Stimulated activated CD8-positive, alpha-beta memory T cell treated with anti-CD3 and anti-CD28 coated beads, Interleukin-12 subunit alpha, Interleukin-12 subunit beta, amount 100 ng/mL, for 4 hours (primary cell): ENCODE results near the gene FNDC11.

Experiments
- DNase-seq: peaks from one replicate; pipeline ENCODE4 v3.0.0-alpha.2; 2020; ENCODE audit warnings: low read depth

The FNDC11 gene

DNA sequence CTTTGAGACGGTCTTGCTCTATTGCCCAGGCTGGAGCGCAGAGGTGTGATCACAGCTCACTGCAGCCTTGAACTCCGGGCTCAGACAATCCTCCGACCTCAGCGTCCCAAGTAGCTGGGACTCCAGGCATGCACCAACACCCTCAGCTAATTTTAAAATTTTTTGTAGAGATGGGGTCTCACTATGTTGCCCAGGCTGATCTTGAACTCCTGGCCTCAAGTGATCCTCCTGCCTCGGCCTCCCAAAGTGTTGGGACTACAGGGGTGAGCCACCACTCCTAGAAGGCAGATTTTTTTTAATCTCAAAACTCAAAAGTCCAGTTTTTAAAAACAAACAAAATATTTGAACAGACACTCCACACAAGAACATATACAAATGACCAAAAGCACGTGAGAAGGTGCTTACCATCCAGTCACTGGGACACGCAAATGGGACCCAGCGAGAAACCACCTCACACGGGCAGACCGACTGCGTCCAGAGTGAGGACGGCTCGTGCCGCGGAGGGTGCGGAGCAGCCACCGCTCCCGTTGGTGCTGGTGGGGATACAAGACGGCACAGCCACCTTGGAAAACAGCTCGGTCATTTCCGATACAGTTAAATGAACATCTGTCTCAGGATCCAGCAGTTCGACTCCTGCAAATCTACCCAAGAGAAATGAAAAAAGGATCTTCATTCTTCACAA is 28.6 kb downstream of the FNDC11 start:
- DNase-seq = no peak

DNA sequence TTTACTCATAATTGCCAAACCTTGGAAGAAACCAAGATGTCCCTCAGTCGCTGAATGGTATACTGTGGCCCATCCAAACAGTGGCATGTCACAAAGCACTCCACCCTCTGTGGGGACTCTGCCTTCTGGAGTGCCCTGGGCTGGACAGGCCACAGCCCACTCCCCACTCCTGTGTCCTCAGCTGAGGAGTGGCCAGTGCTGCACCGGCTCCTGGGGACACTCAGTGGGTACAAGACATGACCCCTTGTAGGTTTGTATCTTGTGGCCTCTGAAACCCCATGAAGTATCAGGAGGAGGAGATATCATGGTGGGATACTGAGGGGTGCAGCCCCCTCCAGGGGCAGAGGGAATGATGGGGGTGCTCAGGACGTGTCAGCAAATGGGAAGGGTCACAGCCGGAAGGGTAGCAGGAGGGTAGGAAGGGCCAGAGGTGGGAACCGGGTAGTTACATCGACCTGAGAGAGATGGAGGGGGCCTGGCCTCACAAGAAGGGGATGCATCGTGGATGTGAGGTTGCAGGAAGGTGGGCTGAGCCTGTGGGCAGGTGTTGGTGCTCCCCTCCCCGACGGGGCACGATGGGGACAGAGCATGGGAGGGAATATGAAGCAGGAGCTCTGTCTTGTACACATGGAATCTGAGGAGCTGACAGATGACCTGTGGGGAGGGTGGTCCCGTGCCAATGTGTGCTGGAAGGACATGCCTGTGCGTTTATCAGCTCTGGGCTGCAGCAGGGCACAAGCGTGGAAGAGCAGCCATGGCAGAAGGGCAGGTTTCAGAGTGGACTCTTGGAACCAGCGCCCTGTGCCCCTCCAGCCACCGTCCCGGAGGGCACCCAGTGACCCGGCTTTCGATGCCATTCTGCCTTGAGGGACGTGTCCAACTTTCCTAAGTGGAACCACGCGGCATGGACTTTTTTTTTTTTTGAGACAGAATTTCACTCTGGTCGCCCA is 31.9 kb downstream of the FNDC11 start:
- no peak for DNase-seq

DNA sequence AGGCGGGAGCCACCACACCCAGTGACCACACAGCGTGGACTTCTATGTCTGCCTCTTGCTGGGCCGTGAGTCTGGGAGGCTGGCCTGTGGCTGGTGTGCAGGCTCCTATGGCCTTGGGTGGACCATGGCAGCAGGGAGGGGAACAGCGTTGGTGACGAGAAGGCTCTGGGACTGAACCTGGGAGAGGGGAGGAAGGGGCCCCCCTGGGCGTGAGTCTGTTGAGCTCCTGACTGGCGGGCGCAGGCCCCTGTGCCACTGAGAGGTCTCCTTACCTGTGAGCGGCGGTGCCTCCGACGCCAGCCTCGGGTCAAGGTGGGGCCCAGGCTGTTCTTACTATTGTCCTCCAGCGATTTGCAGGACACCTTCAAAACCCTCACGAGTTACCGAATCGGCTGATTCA is 32.8 kb downstream of the FNDC11 start:
- no peak for DNase-seq

DNA sequence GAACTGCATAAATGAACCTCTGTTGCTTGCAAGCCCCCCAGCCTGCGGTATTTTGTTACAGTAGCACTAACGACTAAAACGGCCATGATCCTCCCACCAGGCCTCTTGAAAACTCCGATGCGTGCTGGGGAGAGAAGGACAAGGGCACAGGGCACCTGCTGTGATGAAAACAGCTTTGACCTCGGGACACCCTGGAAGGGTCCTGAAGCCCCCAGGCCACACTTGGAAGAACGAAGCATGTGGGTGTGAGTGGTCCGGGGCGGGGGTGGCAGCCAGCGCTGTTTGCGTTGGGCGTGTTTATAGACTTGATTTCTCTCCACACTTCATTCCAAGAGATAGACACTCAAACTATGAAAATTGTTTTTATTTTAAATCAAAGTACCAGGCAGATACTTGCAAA is 33.3 kb downstream of the FNDC11 start:
- no peak for DNase-seq

DNA sequence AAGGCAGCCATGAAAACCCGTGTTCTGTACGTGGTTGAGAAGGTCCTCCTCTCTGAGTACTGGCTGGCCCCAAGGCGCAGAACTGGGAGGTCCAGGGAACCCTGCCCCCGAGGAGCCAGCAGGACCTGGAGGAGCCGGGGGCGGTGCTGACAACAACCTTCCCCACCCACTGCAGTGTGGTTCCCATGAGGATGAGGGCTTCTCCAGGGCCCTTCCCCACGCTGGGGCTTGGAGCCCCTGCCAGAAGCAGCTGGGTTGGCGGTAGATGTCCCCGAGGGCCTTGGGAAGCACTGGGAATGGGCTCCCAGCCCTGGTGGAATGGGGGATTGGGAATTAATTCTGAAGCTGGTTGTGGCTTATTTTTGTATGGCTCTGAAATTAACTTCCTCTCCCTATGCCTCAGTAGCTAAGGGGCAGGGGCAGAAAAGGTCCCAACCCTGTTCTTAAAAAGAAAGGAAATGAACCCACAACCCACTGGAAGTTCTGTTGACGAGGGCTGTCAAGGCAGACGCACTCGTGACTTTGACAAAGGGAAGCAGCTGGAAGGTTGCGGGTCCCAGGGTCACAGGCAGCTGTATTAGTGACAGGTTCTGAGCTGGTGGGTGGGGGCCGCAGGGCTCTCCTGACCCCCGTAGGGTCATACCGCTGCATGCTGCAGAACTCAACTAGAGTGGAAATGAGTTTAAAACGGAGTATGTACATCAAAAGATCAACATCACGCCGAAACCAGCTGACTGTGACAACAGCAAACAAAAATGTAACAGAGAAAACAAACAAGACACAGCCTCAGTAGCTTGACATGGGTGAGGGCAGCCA is 34.0 kb downstream of the FNDC11 start:
- DNase-seq = no peak

DNA sequence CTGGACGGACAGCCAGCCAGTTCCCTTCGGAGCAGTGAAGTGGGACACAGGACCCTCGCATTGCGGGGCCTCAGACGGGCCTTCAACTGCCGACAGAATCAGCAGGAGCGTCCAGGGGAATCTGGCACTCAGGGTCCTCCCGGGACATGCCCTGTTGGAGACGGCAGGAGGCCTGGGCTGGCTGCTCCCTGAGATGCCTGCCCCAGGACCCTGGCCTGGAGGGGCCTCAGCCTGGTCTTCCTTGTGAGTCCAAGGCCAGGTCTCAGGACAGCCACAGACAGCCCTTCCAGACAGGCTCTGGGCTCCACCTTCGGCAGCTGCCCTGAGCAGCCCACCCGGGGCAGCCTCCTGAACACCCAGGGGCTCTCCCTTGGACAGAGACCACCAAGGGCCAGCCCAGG is 34.7 kb downstream of the FNDC11 start:
- no peak for DNase-seq

DNA sequence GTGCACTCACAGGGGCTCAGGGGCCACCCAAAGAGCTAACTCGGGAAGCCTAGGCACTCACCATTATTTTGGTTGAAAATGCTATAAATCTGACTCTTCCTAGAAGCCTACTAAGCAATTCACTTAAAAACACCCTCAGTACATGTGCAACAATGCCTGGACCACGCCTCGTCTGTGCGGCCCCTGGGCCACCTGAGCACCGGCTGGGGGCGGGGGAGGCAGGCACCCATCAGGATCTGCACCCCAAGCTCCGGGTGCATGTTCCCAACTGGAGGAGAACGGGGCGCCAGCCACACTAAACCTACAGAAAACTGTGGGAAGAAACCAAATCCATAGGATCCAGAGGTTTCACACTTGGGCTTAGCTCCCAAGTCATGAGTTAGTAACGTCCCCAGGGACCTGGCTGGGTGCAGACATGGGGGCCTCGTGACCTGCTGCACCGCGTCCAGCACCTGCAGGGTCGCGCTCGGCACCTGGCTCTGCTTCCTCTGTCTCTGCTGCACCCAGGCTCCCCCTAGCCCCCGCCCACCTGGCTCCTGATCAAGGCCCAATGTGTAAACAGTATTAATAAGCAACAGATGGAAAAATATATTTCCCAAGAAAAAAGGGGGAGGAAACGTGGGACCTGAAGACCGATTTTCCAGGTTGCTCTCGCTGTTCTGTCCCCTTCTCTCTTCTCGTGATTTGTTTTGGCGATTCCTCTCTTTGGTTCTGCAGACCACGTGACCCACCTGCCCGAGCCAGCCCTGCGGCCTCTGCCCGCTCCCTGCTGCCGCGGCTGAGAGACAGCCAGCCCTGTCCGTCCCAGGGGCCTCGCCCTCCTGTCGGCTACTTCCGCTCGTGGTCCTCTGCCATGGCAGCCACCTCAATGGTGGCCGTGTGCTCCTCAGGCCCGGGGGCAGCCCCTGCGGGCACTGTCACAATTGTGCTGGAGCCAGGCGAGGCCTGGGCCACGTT is 35.6 kb downstream of the FNDC11 start:
- no peak for DNase-seq

DNA sequence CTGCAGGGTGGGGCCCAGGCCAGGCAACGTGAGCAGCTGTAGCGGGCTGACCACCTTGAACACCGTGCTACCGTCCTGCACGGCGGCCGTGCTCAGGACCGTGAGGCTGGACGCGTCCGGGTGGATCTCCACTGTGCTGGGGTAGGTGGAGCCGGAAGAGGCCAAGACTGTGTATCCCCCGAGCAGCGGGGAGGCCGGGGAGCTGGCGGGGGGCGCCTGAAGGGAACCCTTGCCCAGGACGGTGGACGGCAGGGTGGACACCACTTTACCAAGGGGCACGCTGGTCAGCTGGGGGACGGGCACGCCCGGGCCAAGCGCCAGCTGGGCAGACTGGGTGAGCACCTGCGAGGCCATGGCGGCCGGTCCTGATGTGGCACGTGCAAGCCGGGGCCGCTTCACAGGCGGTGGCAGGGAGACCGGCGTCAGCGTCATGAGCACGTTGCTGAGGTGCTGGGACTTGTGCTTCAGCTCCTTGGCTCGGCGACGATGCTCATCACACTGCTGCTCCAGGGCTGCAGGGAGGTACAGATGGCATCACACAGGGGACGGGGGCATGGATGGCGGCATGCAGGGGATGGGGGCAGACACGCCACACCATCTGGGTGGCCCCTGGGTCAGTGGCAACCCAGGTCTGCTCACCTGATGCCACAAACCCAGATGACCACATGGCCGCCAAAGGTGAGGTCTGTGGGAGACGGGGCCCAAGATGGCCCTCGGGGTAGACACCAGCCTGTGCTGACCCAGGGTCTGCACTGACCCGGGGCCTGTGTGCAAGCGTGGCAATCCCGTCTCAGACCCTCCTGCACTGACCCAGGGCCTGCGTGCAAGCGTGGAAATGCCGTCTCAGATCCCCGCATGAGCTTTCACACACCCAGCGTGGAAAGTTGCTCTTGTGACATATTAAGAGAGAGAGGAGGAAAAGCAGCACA is 36.5 kb downstream of the FNDC11 start:
- DNase-seq = no peak

DNA sequence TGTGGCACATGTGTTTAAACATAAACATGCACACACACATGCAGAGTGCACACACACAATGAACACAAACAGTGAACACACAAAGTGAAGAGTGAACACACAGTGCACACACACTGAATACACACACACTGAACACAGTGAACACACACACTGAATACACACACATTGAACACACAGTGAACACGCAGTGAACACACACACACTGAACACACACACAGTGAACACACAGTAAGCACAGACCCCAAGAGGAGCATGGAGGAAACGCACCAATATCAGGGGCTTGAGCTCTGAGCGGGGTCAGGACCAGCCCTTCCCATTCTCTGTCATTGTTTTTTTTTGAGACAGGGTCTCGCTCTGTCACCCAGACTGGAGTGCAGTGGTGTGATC is 37.2 kb downstream of the FNDC11 start:
- no peak for DNase-seq

DNA sequence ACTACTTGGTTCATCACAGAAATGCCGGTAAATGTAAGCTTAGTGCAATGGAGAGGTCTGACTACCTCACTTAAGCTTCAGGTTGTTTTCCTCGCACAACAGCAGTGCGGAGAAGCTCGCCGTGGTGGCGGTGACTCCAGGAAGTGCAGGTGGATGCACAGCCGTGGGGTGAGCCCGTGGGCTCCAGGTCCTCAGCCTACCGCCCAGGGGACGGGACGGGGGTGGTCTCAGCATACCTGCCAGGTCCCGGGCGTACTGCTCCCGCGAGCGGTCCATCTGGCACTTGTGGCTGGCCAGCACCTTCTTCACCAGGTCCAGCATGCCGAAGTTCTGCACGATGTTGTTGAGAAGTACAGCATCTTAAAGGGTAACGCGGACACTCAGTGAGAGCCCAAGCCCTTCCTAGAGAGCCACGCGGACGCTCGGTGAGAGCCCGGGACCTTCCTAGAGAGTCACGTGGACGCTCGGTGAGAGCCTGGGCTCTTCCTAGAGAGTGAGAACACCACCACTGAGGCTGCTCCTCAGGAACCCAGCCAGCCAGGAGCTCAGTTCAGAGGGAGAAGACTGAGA is 37.9 kb downstream of the FNDC11 start:
- DNase-seq = no peak

DNA sequence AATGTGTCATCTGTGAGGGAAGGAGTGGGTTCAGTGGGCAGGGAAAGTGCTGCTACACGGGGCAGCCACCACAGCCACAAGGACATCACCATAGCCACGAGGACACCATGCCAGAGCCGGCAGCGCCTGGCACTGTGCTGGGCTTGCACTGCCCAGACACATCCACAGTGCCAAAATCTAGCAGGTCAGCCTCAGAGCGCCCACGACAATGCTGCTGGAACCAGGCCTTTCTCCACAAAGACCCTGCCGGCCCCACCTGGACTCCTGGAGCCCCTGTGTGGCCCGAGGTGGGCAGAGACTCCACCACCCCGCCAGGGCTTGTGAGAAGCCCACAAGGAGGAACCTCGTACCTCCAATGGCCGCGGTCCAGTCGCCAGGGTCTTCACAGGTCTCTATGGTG is 38.7 kb downstream of the FNDC11 start:
- DNase-seq = no peak

DNA sequence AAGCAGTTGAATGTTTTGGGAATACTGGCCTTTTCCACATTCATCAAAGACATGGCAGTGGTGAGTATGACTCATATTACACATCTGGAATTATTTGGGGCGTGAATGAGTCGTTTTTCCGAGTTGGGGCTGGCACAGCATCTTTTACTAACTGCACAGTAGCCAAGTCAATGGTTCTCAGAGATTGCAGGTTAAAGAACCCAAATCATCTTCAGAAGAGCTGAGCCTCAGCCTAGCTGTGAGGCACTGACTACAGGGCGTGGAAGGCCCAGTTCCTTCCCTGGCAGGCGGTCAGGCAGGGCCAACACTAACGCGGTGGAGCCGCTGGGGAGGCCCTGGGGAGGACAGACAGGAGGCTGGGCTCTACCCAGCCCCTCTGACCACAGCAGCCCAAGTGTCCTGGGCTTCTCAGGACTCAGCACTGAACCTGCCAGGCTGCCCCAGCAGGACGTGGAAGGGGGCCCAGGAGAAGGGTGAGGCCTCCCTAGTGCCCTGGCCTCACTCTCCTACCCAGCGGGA is 40.1 kb downstream of the FNDC11 start:
- no peak for DNase-seq

DNA sequence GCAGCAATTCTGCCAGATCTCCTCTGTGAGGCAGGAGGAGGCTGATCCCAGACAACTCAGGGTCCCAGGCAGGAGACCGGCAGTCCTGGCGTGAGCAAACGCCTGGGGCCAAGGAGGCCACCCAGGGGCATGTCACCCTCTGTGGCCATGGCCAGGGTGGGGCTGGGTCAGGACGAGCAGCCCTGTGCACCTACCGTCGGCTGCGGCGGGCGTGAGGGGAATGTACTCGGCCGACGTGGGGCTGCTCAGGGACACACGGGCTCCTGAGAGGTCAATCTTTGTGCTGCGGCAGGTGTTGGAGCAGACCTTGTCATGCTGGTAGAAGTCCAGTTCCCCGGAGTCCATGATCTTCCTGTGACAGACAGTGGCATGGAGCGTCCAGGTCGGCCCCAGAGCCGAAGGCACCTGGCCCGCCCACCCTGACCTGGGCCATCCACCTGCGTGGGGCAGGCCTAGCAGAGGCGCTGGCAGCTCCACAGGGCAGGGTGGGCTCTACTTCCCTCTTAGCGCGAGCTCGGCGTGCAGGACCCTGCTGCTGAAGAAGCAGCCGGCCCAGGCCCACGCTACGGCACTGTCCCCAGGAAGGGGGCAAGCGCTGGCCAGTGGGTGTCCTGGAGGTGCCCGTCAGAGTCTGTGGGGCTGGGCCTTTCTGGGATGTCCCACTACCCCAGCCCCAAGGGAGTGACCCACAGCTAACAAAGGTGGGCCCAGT is 41.6 kb downstream of the FNDC11 start:
- no peak for DNase-seq

DNA sequence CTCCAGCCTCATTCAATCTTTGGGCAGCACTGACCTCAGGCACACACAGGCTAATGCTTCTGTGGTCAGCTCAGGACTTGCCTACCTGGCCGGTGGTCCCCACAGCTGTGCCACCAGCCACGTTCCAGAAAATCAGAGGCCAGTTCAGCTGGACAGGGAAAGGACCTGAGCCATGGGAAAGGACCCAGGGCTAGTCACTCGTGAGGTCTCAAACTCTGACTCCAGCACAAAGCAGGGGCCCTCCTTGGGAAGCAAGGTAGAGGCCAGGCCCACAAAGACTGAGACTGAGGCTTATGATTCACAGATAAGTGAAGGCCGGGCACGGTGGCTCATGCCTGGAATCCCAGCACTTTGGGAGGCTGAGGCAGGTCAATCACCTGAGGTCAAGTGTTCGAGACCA is 42.5 kb downstream of the FNDC11 start:
- no peak for DNase-seq

DNA sequence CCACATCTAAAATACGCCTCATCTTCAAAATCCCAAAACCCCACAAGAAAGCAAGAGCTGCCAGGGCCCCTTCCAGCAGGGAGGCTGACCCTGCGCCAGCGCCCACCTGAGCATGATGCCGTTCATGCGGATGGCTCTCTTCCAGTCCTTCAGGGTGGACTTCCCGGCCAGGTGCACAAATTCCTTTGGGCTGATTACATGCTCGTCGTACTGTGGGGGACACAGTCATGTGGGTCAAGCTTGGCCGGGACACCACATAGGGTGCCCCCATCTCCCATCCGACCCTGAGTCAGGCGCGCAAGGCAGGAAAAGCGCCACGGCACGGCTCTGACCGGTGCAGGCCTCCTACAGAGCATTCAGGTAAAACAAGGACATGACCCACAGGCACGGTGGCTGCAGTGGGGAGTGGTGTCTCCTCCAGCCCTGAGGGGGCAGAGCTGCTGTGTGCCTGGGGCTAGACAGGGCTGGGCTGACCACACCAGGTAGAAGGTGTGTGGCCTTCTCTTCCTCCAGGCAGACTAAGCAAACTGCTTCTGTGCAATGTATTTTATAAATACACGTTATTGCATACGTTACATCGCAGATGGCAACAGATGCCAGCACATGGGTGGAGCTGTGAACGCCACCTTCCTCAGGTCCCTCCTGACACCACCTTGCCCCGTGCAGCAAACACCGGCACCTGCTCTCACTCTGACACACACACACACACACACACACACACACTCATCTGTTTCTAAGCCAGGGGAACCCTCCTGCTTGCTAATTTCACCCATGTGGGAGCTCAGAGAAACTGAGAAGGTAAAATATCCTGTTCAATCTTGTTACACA is 43.9 kb downstream of the FNDC11 start:
- no peak for DNase-seq

DNA sequence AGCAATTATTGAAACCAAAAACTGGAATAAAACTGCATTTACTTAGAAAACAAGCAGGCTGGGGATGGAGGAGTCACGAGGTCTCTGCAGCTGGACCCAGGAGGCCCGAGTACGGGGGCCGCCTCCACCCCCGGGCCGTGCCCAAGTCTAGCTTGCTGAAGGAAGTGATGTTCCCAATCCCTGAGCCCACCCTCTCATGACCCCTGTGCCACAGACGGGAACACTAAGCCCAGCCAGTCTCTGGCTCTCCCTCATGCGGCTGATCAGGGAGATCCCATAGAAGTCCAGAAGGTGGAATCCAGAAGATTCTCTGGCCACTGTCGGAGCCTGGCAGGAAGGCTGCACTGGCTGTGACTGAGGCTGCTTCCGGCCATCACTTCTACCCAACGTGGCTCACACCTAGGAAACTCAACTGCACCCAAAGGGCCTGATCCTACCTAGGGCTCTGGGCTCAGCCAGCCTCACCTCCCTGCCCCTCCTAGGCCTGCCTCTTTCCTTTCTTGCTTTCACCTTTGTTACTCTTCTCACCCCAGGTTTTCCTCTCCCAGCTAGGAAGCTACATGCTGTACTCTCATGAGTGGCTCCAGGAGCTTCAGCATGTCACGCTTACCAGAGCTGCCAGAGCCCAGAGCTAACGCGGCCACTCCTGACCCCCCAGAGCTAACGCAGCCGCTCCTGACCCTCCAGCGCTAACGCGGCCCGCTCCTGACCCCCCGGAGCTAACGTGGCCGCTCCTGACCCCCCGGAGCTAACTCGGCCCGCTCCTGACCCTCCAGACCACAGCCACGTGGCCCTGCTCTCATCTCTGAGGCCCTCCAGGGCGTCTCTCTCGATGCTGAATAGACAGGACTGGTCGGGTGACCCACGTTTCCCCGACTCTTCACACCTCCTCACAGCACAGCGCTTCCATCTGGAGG is 44.8 kb downstream of the FNDC11 start:
- DNase-seq = no peak

DNA sequence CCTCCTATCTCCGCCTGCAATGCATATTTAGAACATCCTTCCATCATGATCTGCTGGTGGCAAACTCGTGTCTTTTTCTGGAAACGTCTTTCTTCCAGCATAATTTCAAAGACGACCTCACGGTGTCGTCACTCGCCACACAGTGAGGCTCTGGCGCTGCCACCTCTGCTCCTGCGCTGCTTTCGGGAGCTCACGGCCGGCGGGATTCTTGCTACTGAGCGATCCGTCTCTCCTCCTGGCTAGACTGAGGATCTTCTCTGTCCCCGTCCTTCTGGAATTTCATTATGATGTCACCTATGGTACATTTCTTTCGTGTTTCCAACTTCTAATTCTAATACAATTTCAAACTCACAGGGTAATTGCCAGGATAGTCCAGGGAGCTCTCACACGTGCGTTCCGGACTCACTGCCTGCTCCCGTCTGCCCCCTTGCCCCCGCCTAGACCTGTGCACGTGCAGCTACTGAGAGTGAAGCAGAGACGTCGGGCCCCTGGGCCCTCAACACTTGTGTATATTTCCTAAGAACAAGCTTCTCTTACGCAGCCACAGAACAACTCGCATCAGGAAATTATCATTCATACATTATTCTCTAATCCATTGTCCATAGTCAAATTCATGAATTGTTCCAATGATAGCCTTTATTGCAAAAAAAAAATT is 45.6 kb downstream of the FNDC11 start:
- DNase-seq = no peak
